CD4-positive, alpha-beta T cell treated with Interleukin-15 for 1 hour (primary cell): Measurements from ENCODE around the gene LRFN4.

Source experiments
- DNase-seq: peaks from one replicate; pipeline ENCODE4 v3.0.0-alpha.2; 2020

LRFN4 gene

DNA sequence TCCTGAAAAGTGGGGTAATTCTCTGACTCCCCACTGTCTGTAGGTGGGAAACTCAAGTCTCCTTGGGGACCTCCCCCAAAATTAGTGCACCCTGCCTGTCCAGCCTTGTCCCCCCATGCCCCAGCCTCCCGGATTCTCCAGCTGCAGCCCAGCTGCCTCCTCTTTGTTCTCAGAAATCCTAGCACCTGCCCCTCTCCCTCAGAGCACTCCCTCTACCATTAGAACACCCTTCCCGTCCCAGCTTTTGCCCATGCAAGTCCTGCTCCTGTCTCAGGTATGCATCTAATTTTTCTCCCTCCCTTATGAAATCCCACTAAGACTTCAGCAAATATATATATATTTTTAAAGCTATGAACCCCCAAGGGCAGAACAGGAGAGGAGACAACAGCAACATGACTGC is 37.3 kb downstream of the LRFN4 start:
- no peak for DNase-seq

DNA sequence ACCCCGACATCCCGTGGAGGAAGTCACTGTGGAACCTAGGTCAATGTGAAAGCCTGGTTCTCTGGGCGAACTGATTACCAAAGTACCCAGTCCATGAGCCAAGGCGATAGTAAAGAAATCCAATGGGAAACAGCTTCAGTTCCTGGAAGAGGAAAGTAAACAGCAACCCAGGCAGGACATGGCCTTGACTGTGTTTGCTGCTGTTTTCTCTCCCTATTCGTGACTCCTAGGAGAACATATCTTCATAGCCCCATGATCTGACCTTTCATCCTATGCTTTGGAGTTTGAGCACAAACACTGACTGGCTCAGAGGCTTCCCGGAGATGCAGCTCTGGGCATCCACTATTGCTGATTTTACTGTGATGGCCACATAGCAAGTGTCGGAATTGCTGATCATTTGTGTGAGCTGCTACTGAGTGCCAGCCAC is 45.1 kb downstream of the LRFN4 start:
- no peak for DNase-seq

DNA sequence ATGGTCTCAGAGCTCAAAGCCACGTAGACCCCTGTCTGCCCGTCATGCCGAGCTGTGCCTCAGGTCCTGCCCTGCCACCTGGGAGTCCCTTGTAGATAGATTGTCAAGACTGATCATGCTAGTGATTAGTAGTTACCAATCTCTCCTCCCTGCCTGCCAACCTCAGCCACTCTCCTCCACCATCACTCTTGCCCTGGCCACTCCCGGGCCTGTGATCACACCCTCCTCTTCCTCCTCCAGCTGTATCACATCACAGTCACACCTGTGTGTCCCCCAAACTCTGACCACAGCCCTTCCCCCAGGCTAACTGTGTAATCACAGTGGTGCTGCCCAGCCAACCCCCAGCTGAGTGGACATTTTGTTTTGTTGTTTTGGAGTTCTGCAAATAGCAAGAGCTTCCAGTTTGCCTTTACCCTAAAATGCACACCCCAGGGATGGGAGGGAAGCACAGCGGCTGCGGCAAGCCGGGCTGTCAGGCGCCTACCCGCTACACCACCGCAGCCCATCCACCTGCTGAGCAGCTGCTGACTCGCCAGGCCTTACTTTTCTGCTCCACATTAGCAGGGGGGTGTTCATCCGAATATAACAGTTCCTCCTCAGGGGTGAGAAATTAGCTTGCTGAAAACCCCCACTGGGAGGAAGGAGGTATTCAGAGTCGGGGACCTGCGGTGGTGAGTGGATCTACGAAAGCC is 45.8 kb downstream of the LRFN4 start:
- DNase-seq: no peak

- DNase-seq: no peak
Measured at GRCh38 chr11:66904055-66904454, 47.2 kb downstream of the LRFN4 start.

GRCh38 chr11:66904561-66904960 is 47.7 kb downstream of the LRFN4 start:
- DNase-seq: no peak

GRCh38 chr11:66904981-66905521 is 48.2 kb downstream of the LRFN4 start:
- DNase-seq: no peak

GRCh38 chr11:66905631-66906030 is 48.8 kb downstream of the LRFN4 start:
- no peak for DNase-seq

- no peak for DNase-seq
Measured at GRCh38 chr11:66906061-66906733, 49.3 kb downstream of the LRFN4 start.

DNA sequence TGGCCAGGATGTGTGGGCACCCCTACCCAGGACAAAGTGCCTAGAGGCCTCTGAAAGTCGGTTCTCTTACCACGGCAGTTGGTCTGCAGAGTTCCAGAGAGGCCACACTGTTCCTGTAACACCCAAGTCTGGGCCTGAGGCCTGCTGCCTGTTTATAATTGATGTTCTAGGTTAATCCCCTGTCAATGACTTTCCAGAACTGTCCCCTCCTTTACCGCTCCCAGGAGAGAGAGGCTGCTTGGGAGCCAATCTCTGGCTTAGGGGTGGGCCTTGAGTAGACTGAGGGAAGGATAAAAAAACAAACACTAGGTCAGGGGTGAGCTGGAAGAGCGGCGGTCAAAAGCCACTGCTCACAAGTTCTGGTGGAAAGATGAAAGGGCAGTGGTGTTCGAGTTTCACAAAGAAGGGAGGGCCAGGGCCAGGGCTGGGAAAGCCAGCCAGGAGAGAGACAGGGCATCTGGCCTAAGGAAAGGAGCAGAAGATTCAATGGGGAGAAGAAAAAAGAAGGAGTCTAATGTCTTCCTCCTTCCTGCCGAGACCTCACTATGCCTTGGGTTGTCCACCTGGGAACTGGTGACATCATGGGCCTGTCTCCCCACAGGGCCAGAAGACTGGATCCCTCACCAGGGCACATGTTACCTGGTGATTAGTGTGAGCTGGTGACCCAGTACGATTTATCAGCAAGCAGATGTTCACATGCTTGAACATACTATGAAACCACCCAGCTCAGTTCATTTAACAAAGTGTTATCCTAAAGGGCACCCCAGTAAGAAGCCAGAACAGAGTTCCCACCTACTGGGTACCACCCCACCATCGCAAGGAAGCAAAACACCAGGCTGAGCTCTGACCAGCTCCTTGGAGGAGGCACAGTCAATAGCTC is 51.1 kb downstream of the LRFN4 start:
- no peak for DNase-seq

DNA sequence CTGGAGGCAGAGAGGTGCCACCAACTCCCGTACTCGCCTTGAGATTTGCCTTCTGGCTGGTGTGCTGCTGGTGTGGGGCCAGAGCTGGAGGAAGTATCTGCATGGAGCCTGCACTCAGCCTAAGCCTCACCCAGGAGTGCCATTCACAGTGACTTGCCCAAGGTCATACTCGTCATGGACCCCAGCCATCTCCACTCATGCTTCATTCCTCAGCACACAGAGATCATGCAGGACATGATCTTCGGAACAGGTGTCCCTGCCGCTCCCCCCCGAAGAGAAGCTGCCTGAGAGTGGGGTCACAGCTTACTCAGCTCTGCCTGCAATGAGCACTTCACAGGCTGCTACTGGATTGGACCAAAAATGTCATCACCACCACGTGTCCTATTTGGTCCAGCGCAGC is 52.3 kb downstream of the LRFN4 start:
- DNase-seq: no peak

GRCh38 chr11:66910016-66910415 is 53.2 kb downstream of the LRFN4 start:
- no peak for DNase-seq
